Chondrocyte (in vitro differentiated cells): ENCODE results near the gene CPSF4L. TPM values are rescaled to one million over a fixed set of nuclear protein-coding genes. Genes with fewer than 3 reads are reported as not detected.
"Not testable (repeated sequence)": the region's sequence is repeated elsewhere in the genome, so short reads cannot be mapped to it uniquely, and the experiment has no call there.

Experiments
- DNase-seq: peaks from one replicate; pipeline ENCODE4 v3.0.0; 2021; ENCODE audit warnings: mixed read lengths, low spot score
- H3K27ac Mint-ChIP-seq: one replicate; pipeline ENCODE4 v1.8.0; 2021; ENCODE audit warnings: mild to moderate bottlenecking, moderate library complexity, mixed read lengths; ENCODE audit not compliant: unreplicated experiment
- H3K27me3 Mint-ChIP-seq: 2 replicates; pipeline ENCODE4 v1.8.0; 2021; ENCODE audit warnings: low read depth, mixed read lengths
- H3K36me3 Mint-ChIP-seq: 2 replicates; pipeline ENCODE4 v1.8.0; 2021; ENCODE audit warnings: low read depth, mixed read lengths
- H3K4me1 Mint-ChIP-seq: 2 replicates; pipeline ENCODE4 v1.8.0; 2021; ENCODE audit warnings: low read depth, mild to moderate bottlenecking, mixed read lengths
- H3K4me3 Mint-ChIP-seq: one replicate; pipeline ENCODE4 v1.8.0; 2021; ENCODE audit warnings: mild to moderate bottlenecking, moderate library complexity, mixed read lengths; ENCODE audit not compliant: unreplicated experiment
- H3K9me3 Mint-ChIP-seq: 2 replicates; pipeline ENCODE4 v1.8.0; 2021; ENCODE audit warnings: low read depth, mixed read lengths
- long read RNA-seq: library from polyadenylated mRNA; stranded (forward); transcript quantifications from one replicate; pipeline ENCODE4 v2.0.0, GENCODE V29; 2021
- total RNA-seq: library from RNA; stranded (reverse); gene quantifications from 3 replicates; pipeline ENCODE4 v1.2.1, GENCODE V29; 2021
- TF ChIP-seq, protein P1 (sequence below): fragments of 200-600 bp; sonication (generic); IDR thresholded peaks from 2 replicates; pipeline ENCODE4 v1.5.0; 2021; ENCODE audit warnings: antibody characterized with exemption, mild to moderate bottlenecking, moderate library complexity

Gene CPSF4L, protein sequence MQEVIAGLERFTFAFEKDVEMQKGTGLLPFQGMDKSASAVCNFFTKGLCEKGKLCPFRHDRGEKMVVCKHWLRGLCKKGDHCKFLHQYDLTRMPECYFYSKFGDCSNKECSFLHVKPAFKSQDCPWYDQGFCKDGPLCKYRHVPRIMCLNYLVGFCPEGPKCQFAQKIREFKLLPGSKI
- total RNA-seq, result not detected in 3 replicates
- long read RNA-seq, result 0 reads

DNA sequence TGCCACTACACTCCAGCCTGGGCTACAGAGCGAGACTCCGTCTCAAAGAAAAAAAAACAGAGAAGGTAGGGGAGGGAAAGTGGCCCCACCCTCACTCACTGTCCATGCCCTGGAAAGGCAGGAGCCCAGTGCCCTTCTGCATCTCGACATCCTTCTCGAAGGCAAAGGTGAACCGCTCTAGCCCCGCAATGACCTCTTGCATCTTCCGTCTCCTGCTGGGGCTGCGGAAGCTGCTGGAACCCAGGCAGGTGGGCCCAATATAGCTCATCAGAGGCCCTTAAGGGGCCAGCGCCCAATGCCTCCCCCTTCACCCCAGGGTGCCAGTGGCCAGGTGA, at the start of gene CPSF4L:
Gene CPSF4L, minus strand, starts transcription at position 264 of the 335 bp plus-strand sequence. Its CDS starts 62 bp downstream, at position 202.
- peak; percentile 75 for DNase-seq
- Mint-ChIP-seq H3K36me3 (no peaks in the 10 kb centered on the region), H3K27me3 (no peaks in the 10 kb centered on the region), H3K27ac (no peak within 1 kb of the TSS), H3K4me1 (peaks cover 6% of the 10 kb centered on the region), H3K9me3 (no peaks in the 10 kb centered on the region), H3K4me3 (no peak within 1 kb of the TSS)
- TF ChIP-seq, protein P1, sequence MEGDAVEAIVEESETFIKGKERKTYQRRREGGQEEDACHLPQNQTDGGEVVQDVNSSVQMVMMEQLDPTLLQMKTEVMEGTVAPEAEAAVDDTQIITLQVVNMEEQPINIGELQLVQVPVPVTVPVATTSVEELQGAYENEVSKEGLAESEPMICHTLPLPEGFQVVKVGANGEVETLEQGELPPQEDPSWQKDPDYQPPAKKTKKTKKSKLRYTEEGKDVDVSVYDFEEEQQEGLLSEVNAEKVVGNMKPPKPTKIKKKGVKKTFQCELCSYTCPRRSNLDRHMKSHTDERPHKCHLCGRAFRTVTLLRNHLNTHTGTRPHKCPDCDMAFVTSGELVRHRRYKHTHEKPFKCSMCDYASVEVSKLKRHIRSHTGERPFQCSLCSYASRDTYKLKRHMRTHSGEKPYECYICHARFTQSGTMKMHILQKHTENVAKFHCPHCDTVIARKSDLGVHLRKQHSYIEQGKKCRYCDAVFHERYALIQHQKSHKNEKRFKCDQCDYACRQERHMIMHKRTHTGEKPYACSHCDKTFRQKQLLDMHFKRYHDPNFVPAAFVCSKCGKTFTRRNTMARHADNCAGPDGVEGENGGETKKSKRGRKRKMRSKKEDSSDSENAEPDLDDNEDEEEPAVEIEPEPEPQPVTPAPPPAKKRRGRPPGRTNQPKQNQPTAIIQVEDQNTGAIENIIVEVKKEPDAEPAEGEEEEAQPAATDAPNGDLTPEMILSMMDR, result no peak

DNA sequence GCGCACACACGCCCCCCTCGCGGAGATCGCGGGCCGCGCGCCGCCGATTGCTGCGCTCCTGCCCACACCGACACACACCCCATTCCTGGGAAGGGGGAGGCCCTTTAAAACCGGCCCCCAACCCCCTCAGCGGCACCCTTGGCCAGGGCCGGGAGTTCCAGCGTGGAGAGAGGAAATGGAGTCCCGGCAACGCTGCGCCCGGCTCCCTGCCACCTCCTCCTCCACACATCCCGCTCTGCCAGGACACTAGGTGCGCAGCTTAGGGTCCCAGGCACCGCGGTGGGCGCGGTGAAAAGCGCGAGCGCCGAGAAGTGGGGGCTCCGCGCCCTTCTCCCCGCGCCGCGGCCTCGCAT, 49.7 kb upstream of the CPSF4L start:
- H3K36me3 Mint-ChIP-seq, result no peaks in the 10 kb centered on the region
- TF ChIP-seq, protein P1, result no peak
- no peaks in the 10 kb centered on the region for H3K9me3 Mint-ChIP-seq
- no peaks in the 10 kb centered on the region for H3K27me3 Mint-ChIP-seq
- peak overlapping the region; percentile 89 for H3K27ac Mint-ChIP-seq
- DNase-seq, result peak; percentile 91
- peaks cover 31% of the 10 kb centered on the region for H3K4me1 Mint-ChIP-seq
- peak overlapping the region; percentile 91 for H3K4me3 Mint-ChIP-seq

DNA sequence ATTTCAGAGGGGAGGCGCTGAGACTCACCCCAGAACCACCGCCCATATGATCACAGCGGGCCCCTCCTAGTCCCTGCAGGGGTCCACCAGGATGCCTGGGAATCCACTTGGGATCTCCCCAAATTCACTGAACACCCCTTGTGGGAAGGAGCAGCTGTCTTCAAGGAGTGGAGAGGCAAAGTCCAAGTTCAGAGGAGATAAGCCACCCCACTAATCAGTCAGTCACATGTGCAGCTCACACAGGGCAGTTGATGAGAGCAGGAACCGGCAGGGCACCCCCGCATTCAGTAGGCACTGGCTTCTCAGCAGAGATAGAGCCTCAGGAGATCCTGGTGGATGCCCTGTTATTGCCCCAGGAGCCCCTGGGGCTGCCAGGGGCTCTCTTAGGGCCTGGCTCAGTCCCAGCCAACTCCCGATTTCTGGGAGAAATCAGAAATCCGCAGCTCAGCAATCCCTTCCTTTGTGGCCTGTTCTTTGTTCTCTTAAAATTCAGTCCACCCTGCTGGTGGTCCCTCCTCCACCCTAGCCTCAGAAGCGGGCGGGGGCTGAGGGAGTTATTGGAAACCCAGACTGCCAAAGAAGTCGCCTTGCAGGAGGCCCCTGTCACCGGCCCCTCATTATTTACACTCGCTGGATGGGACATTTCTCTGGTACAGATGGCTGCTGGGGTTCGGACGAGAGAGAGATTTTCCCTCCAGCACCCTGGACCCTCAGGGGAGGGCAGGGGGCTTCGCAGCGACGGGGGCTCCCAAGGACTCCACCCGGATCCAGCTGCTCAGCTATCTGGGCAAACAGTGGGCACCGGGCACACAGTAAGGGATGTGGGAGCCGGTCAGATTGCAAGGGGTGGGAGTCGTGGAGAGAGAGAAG, 48.3 kb upstream of the CPSF4L start:
- peak; percentile 51 for DNase-seq
- TF ChIP-seq, protein P1, result no peak
- Mint-ChIP-seq H3K27me3 (no peaks in the 10 kb centered on the region), H3K27ac (peak overlapping the region; percentile 76), H3K36me3 (no peaks in the 10 kb centered on the region), H3K9me3 (no peaks in the 10 kb centered on the region), H3K4me1 (peaks cover 44% of the 10 kb centered on the region), H3K4me3 (peak overlapping the region; percentile 91)

DNA sequence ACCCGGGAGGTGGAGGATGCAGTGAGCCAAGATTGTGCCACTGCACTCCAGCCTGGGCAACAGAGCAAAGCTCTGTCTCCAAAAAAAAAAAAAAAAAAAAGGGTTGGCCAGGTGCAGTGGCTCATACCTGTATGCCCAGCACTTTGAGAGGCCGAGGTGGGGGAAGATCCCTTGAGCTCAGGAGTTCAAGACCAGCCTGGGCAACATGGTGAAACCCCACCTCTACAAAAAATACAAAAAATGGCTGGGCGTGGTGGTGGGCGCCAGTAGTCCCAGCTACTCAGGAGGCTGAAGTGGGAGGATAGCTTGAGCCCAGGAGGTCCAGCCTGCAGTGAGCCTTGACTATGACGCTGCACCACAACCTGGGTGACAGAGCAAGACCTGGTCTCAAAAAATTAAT, 47.3 kb upstream of the CPSF4L start:
- H3K4me3 Mint-ChIP-seq, H3K36me3 Mint-ChIP-seq, DNase-seq, H3K9me3 Mint-ChIP-seq, H3K27me3 Mint-ChIP-seq, H3K27ac Mint-ChIP-seq: not testable (repeated sequence)
- peaks cover 54% of the 10 kb centered on the region for H3K4me1 Mint-ChIP-seq

DNA sequence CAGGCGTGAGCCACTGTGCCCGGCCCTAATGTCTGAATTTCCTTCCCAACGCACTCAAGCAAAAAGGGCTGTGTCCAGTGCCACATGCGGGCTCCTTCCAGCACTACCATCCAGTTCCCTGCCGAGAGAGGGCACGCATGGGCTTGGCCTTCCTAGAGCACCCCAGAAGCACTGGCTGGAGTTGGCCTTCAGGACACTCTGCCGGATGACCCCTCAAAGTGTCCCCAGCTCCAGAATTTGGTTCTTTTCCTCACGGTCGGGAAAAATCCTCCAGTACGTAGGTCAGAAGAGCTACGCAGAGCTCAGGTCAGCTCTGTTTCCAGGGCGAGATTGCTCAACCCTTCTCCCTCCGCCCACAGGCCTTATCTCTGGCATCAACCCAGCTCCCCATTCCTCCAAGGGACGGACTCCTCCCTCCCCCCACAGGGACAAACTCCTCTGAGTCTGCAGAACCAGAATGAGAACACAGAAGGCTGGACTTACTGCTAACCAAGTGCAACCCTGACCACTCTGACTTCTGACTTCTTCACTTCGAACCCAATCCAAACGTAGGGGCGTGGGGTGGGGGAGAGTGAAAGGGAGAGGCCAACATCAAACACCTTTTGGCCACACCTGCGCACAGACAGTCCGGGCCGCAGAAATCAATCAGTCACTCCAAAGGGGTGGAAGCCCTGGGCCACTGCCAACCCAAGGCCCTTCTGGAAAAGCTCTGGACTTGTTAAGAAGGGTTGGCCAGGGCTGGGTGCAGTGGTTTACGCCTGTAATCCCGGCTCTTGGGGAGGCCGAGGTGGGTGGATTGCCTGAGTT, 46.5 kb upstream of the CPSF4L start:
- TF ChIP-seq, protein P1, result no peak
- peak overlapping the region; percentile 22 for H3K27ac Mint-ChIP-seq
- no peaks in the 10 kb centered on the region for H3K36me3 Mint-ChIP-seq
- H3K4me1 Mint-ChIP-seq, result peaks cover 60% of the 10 kb centered on the region
- DNase-seq, result no peak
- H3K9me3 Mint-ChIP-seq, result no peaks in the 10 kb centered on the region
- no peaks in the 10 kb centered on the region for H3K27me3 Mint-ChIP-seq
- H3K4me3 Mint-ChIP-seq, result no peak overlapping the region
